HuH-7.5 (cell line): ENCODE data around the gene CXCR1.
"Not testable (repeated sequence)": the region's sequence is repeated elsewhere in the genome, so short reads cannot be mapped to it uniquely, and the experiment has no call there.

ENCODE experiments used
- DNase-seq: peaks from one replicate; pipeline ENCODE4 v3.0.0; 2011; ENCODE audit warnings: low spot score

Gene CXCR1

GRCh38 chr2:218161644-218162043, 5.1 kb downstream of the CXCR1 start:
- DNase-seq = no peak

- DNase-seq = no peak
These were observed 10.7 kb downstream of the CXCR1 start for GRCh38 chr2:218155953-218156479.

DNA sequence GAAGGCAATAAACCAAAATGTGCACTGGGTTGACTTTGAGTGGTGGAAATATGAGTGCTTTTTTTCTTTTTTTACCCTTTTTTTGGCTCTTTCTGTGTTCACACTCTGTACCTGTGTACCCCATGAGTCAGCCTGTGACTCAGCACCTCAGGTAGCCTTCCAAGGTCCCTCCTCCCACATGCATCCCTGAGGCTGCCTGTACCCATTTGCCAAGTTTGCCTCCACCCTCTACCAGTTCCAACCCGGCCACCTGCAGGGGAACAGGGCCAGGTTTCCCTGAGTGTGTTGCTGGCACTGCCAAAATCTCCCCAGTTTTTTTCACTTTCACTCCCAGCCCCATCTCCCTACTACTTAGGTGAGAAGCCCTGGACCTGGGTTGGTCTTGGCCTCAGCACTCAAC, 14.0 kb downstream of the CXCR1 start:
- no peak for DNase-seq

- no peak for DNase-seq
These were observed 14.6 kb downstream of the CXCR1 start for GRCh38 chr2:218152172-218152571.

- no peak for DNase-seq
These were observed 16.8 kb downstream of the CXCR1 start for GRCh38 chr2:218149848-218150440.

- no peak for DNase-seq
These were observed 17.7 kb downstream of the CXCR1 start for GRCh38 chr2:218149098-218149497.

- no peak for DNase-seq
These were observed 20.7 kb downstream of the CXCR1 start for GRCh38 chr2:218146056-218146455.

DNA sequence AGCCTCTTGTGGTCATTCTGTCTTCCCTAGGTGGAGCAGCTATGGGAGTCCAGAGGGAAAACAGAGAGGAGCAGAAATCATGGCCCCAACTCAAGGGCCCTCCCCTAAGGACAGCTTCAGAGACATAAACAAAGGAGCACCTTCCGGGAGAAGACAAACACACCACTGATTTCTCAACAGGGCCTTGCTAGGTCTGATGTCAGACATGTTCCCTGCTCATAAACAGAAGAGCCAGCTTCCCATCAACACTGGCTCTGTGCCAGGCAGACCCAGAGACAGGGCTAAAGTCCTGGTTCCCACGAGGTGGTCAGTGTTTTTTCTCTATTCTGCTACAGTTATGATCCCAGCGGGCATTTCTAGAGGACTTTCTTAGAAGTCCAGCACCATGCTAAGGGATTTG, 21.6 kb downstream of the CXCR1 start:
- DNase-seq = no peak

- no peak for DNase-seq
These were observed 28.7 kb downstream of the CXCR1 start for GRCh38 chr2:218138047-218138446.

- no peak for DNase-seq
These were observed 29.2 kb downstream of the CXCR1 start for GRCh38 chr2:218137514-218137913.

GRCh38 chr2:218130822-218131221, 35.9 kb downstream of the CXCR1 start:
- DNase-seq = no peak

- DNase-seq = no peak
These were observed 36.4 kb downstream of the CXCR1 start for GRCh38 chr2:218130377-218130776.

GRCh38 chr2:218129458-218130135, 37.2 kb downstream of the CXCR1 start:
- DNase-seq = no peak

- no peak for DNase-seq
These were observed 37.8 kb downstream of the CXCR1 start for GRCh38 chr2:218128781-218129457.

- no peak for DNase-seq
These were observed 38.8 kb downstream of the CXCR1 start for GRCh38 chr2:218127929-218128455.

GRCh38 chr2:218125626-218126080, 41.1 kb downstream of the CXCR1 start, which contains the start of gene CXCR2:
Gene CXCR2, plus strand, starts transcription at chr2:218126028. Its CDS starts 8,774 bp downstream, at chr2:218134802.
- no peak for DNase-seq

- no peak for DNase-seq
These were observed 41.7 kb downstream of the CXCR1 start for GRCh38 chr2:218125095-218125494.

DNA sequence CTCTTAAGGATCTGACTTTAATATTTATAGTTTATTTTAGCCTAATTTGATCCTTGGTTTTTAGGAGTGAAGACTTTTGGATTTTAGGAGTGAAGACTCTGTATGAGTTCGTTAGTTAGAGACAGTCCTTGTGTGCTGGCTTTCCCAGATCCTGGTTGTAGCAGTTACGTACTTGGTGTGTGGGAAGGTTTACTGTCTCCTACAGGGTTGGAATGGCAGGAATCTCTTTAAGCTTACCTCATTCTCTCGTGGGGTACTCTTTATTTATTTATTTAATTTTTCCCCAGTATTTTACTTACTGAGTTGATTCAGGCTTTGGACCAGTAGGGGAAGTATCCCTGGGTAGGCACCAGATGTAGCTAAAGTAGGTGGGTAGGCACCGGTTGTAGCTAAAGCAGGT, 42.8 kb downstream of the CXCR1 start:
- DNase-seq = no peak

DNA sequence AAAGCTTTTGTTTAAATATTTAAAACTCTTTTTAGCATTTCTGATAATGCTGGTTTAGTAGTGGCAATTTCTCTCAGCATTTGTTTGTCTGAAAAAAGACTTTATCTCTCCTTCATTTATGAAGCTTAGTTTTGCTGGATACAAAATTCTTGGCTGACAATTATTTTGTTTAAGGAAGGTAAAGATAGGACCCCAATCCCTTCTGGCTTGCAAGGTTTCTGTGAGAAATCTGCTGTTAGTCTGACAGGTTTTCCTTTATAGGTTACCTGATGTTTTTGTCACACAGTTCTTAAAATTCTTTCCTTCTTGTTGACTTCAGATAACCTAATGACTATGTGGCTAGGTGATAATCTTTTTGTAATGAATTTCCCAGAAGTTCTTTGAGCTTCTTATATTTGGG, 44.5 kb downstream of the CXCR1 start:
- not testable (repeated sequence) for DNase-seq

GRCh38 chr2:218121789-218122188, 45.0 kb downstream of the CXCR1 start:
- DNase-seq = not testable (repeated sequence)
